GM21717 (cell line): ENCODE results near the gene KIF12.
"Not testable (repeated sequence)": the region's sequence is repeated elsewhere in the genome, so short reads cannot be mapped to it uniquely, and the experiment has no call there.

Source experiments
- ATAC-seq: cut with Tn5 transposase; IDR thresholded peaks from one replicate; pipeline ENCODE4 v1.9.1; 2021; ENCODE audit warnings: mild to moderate bottlenecking, moderate library complexity; ENCODE audit not compliant: unreplicated experiment

Gene KIF12

GRCh38 chr9:114098936-114099668, at the start of gene KIF12:
TSS of gene KIF12 (minus strand) at chr9:114099292. CDS start at chr9:114099276, 16 bp downstream.
- ATAC-seq, result no peak

GRCh38 chr9:114146735-114147134, 47.6 kb upstream of the KIF12 start:
- no peak for ATAC-seq

GRCh38 chr9:114143234-114143633, 44.1 kb upstream of the KIF12 start:
- ATAC-seq, result no peak

DNA sequence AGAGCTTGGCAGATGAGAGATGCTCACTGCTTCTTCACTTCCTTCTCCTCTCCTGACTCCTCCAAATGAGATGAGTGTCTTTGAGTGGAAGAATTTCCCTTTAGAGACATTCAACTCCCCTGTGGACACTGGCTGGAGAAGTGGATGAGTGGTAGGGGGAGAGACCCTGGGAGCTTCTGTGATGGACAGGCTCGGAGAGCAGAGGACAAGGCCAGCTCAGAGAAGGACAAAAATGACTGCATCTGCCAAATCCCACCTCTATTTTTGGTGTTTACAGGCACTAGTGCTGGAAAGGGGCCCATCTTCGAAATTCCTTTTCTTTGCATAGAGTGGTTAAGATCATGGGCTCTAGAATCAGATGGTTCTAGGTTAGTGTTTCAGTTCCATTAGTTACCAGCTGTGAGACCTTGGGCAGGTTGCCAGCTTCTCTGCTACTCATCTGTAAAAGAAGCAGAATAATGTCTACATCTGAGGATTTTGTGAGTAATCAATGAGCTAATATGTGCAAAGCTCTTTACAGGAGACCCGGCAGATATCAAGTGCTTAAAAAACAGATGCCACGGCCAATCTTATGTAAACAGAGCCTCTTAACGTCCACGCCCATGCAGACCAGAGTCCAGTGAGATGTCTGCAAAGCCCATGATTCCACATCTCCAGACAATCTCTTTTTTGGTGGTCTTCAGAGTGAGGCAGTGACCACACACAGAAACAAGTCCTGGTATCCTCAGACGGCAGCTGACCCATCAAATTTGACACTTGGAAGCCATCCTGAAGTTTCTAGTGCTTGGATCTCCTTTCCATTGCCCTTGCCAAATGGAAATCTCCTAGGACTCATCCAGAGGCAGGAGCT, 42.7 kb upstream of the KIF12 start:
- ATAC-seq, result no peak

GRCh38 chr9:114140850-114141249, 41.8 kb upstream of the KIF12 start:
- ATAC-seq, result no peak

DNA sequence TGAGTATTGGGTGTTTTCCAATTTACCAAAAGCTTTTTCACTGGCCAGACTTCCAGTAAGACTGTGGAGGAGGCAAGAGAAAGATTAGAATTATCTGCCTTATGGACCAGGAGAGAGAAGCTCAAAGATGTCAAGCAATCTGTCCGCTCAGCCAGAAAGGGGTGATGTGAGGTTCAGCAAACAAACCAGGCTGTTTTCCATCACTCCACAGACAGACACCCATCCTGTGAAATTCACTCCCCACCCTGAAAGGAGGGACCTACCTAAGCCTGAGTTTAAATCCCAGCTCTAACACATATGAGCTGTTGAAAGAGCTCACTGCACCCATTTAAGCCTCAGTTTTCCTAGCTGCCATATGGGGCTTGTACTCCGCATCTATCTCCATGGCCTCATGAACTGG, 41.3 kb upstream of the KIF12 start:
- no peak for ATAC-seq

- no peak for ATAC-seq
Observed at GRCh38 chr9:114139071-114139470, 40.0 kb upstream of the KIF12 start.

GRCh38 chr9:114138552-114138971, 39.5 kb upstream of the KIF12 start:
- ATAC-seq, result no peak

DNA sequence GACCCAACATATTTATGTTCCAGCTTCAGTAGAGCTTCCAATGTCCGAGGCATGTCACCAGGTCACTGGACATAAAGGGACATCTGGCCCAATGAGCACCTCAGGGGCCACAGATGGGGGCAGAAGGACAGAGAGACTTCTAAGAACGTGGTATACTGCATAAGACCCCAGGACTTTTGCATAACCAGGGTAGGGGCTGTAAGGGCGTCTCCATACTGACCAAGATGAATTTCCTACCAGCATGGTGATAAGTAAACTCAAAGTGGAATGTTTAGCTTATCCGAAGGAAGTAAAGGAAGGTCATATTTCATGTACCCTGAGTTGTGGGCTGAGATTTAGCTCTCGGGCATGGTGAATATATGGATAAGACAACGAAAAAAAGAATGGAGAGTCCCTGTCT, 38.7 kb upstream of the KIF12 start:
- ATAC-seq, result no peak

- ATAC-seq, result no peak
Observed at GRCh38 chr9:114134827-114135396, 35.8 kb upstream of the KIF12 start.

- ATAC-seq, result no peak
Observed at GRCh38 chr9:114132550-114132918, 33.4 kb upstream of the KIF12 start.

GRCh38 chr9:114131808-114132549, 32.9 kb upstream of the KIF12 start:
- no peak for ATAC-seq

GRCh38 chr9:114130624-114131277, 31.7 kb upstream of the KIF12 start:
- no peak for ATAC-seq

DNA sequence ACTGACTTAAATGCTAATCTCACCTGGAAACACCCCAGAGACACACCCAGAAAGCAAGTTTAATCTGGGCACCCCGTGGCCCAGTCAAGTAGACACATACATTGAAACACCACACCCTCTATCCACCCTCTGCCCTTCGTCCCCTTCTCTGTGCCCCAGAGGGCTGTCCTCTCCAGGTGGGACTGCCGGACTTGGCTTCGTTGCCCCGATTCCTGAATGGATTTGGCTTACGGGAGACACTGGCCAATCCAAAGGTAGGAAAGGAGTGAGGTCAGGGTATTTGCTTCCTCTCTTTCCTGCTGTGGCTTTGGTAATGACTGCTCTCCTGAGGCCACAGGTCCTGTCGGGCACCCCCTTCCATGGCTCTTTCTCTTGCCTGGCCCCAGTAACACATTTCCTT, 31.0 kb upstream of the KIF12 start:
- ATAC-seq, result no peak

DNA sequence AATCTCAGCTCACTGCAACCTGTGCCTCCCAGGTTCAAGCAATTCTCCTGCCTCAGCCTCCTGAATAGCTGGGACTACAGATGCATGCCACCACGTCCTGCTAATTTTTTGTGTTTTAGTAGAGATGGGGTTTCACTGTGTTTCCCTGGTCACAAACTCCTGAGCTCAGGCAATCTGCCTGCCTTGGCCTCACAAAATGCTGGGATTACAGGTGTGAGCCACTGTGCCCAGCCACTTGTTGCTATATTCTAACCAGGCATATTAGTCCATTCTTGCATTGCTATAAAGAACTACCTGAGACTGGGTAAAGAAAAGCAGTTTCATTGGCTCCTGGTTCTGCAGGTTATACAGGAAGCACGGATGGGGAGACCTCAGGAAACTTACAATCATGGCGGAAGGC, 29.7 kb upstream of the KIF12 start:
- not testable (repeated sequence) for ATAC-seq

GRCh38 chr9:114126247-114127060, 27.4 kb upstream of the KIF12 start:
- no peak for ATAC-seq

DNA sequence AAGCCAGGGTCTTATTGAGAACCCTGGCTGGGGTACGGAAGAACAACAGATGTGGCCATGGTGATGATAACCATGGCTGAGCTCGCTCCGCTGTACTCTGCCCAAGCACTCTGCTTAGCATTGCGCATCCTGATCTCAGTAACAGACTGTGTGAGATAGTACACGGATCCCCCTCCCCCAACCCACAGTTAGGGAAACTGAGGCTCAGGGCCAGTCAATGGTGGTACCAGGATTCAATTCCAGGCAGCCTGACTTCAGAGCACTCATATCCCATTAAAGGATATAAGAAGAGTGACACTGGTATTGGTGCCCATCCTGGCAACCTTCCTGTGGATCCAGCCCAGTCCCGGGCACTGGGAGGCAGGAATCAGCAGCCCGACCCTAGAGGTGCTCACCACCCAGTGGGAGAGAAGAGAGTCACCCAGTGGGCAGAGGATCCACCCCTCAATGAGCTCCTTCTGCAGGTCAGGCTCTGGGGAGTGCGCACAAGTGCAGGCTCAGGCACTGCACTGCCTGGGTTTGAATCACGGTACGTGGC, 26.5 kb upstream of the KIF12 start:
- ATAC-seq, result no peak

- ATAC-seq, result no peak
Observed at GRCh38 chr9:114124666-114125475, 25.8 kb upstream of the KIF12 start.

DNA sequence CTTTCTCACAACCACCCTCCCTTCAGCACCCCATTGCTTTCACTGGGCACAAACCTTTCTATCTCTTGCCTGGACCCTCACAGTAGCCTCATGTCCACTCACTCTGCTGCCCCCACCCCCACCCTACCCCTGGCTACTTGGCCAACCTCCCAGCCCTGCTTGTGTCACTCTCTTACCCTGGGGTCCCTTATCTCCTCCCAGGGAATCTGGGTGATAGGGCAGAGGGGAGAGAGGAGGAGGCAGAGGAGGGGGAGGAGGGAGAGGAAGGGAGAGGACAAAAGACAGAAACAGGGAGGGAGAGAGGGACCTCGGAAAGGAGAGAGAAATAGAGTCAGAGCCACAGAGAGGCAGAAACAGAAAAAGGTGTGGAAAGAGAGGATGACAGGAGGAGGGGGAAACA, 25.0 kb upstream of the KIF12 start:
- no peak for ATAC-seq
